Stimulated activated naive B cell treated with anti-CD40 and anti-IgM and Interleukin-4, amounts not matched to agents 10 μg/mL and 1 μg/mL and 100 μg/mL, for 72 hours (primary cell): ENCODE measurements around the gene CHDH.
A peak's percentile ranks its signal among the peaks of the same experiment; 100 is the strongest.

Source experiments
- ATAC-seq, 2 donors: fragments of 150-1000 bp; cut with Tn5 transposase; replicated peaks; 2 replicates each; pipeline ENCODE4 v1.10.0; 2021; ENCODE audit warnings: moderate library complexity in 1 of 2
- DNase-seq: peaks from one replicate; pipeline ENCODE4 v3.0.0; 2021
- H3K27ac Mint-ChIP-seq: one replicate; pipeline ENCODE4 v1.8.0; 2022; ENCODE audit warnings: mild to moderate bottlenecking, mixed read lengths
- H3K27me3 Mint-ChIP-seq, 2 donors: one replicate each; pipeline ENCODE4 v1.8.0; 2022; ENCODE audit warnings: mixed read lengths in 2 of 2
- H3K36me3 Mint-ChIP-seq, 2 donors: one replicate each; pipeline ENCODE4 v1.8.0; 2022; ENCODE audit warnings: mixed read lengths in 2 of 2, mild to moderate bottlenecking in 1 of 2
- H3K4me1 Mint-ChIP-seq, 2 donors: one replicate each; pipeline ENCODE4 v1.8.0; 2022; ENCODE audit warnings: mixed read lengths in 2 of 2, mild to moderate bottlenecking in 1 of 2
- H3K4me3 Mint-ChIP-seq, 2 donors: one replicate each; pipeline ENCODE4 v1.8.0; 2022; ENCODE audit warnings: mild to moderate bottlenecking in 2 of 2, mixed read lengths in 2 of 2, moderate library complexity in 1 of 2
- H3K9me3 Mint-ChIP-seq, 2 donors: one replicate each; pipeline ENCODE4 v1.8.0; 2022; ENCODE audit warnings: mixed read lengths in 2 of 2, mild to moderate bottlenecking in 1 of 2

CHDH gene

DNA sequence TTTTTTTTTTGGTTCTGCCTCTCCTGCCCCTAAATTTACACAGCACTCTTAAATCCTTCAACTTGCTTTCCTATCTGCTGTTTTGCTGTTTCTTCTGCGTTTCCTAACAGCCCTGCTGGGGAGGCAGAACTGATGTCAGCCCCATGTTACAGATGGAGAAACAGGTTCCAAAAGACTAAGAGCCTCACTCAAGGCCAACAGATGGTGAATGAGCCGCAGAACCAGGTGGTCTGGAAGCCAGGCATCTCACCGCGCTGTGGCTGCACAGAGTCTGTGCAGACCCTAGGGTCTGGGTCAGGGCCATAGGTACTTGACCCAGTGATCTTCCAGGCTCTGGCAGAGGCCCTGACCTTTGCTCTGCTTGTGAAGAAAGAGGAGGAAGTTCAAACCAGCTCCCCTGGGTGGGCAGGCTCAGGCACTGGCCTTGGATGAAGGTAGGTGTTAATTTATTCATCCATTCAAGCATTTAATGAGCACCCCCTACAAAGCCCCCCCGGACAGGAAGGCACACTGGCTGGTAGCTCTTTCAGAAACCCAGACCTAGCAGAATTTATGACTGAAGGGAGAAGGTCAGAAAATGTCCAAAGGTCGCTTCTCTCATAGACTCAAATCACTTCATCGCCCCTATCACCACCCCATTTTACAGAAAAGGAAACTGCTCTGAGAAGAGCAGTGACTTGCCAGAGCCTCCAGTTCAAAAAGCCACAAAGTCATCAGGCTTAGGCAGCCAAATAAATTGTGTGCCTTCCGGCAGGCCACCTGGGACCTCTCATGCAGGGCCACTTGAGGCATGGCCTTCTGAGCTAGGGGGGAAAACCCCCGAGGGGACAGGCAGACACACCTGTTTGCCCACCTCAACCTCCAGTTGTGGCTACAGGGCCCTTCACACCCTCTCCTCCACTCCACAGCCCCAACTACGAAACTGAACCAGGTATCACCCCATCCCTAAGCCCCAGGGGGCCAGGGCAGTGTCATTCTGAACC, 2.7 kb downstream of the CHDH start:
- Mint-ChIP-seq H3K36me3 (peaks cover 38 to 45% of the 10 kb centered on the region in 2 donors), H3K4me1 (peaks cover 36 to 60% of the 10 kb centered on the region in 2 donors), H3K4me3 (peak overlapping the region; percentile 61 to 88), H3K27ac (peak overlapping the region; percentile 74), H3K9me3 (no peaks in the 10 kb centered on the region), H3K27me3 (peaks cover 10 to 52% of the 10 kb centered on the region in 2 donors)
- ATAC-seq = peak; percentile 66 to 69
- DNase-seq = peak; percentile 65

DNA sequence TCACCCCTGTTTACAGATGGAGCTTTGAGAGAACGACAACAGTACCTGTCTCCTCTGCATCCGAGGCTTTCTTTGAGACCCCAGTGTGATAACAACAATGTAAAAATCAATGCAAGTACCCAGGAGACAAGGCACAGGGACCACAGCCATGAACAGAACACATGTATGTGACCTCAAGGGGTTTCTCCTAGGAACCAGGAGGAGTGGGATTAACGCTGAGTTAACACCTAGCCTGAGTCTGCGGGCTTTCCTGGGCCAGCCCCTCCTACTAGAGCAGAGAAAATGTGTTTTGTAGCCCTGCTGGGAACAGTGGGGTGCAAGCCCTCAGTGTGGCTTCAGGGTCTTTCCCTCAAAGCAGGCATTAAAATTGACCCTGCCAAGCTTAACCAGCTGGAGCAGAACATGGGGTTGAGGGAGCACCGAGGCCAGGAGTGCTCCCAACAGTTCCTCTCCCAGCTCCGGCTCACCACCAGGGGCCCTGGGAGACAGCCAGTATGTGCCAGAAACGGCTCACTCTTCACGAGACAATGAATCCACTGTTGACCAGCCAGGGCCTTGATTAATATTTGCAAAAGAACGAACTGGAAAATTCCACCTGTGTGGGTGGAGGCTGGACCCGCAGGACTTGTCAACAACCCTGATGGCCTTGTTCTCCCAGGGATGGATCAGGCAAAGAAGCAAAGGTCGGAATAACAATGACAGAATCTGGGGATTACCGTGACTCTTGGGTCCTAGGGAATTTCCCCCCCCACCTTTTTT, 3.6 kb downstream of the CHDH start:
- H3K4me1 Mint-ChIP-seq = peaks cover 33 to 55% of the 10 kb centered on the region in 2 donors
- peak overlapping the region; percentile 13 to 88 for H3K4me3 Mint-ChIP-seq
- DNase-seq (no peak), ATAC-seq (peak in 1 of 2 donors; percentile 1)
- H3K9me3 Mint-ChIP-seq = no peaks in the 10 kb centered on the region
- H3K27ac Mint-ChIP-seq = peak overlapping the region; percentile 74
- H3K36me3 Mint-ChIP-seq = peaks cover 39 to 48% of the 10 kb centered on the region in 2 donors
- H3K27me3 Mint-ChIP-seq = peaks cover 13 to 53% of the 10 kb centered on the region in 2 donors

DNA sequence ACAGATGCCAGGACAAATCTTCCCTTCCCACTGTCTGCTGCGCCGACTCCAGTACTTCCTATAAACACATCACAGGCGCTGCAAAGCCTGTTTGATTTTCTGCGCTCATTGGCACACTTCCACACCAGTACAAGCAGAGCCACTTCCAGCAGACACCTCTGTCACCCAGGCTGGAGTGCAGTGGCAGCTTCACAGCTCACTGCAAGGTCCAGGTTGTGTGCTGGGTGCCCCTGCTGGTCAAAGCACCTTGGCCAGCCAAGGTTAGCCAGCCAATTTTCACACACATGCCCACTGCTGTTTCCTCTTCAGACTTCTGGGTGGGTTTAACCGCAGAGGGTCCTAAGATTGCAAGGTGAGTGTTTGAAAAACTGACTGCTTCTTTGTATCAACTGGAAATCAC, 4.9 kb downstream of the CHDH start:
- Mint-ChIP-seq H3K27ac (peak overlapping the region; percentile 14), H3K9me3 (no peaks in the 10 kb centered on the region), H3K36me3 (peaks cover 39 to 51% of the 10 kb centered on the region in 2 donors), H3K4me3 (no peak overlapping the region), H3K4me1 (peaks cover 32 to 49% of the 10 kb centered on the region in 2 donors), H3K27me3 (peaks cover 13 to 41% of the 10 kb centered on the region in 2 donors)
- ATAC-seq (no peak), DNase-seq (no peak)

DNA sequence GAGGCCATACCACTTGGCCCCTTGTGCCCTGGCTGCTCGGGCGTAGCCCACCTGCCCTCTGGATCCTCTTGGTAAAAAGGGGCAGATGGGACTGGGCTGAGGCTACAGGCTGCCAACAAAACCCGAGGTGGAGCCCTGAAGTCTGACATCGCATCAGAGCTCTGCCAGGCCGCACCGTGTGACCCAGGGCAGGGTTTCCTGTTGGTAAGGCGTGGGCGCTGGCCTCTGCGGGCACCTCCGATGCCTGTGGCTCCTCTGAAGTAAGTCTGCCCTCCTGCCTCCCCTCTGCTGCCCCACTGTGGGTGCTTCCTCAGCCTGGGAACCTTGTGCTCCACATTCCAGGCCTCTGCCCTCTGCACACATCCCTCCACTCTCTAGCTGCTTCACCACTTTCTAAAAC, 8.9 kb downstream of the CHDH start:
- Mint-ChIP-seq H3K4me3 (no peak overlapping the region), H3K27ac (no peak overlapping the region), H3K4me1 (peaks cover 7 to 21% of the 10 kb centered on the region in 2 donors), H3K36me3 (peaks cover 42 to 55% of the 10 kb centered on the region in 2 donors), H3K27me3 (peaks cover 8 to 24% of the 10 kb centered on the region in 2 donors), H3K9me3 (no peaks in the 10 kb centered on the region)
- DNase-seq = no peak
- no peak for ATAC-seq

DNA sequence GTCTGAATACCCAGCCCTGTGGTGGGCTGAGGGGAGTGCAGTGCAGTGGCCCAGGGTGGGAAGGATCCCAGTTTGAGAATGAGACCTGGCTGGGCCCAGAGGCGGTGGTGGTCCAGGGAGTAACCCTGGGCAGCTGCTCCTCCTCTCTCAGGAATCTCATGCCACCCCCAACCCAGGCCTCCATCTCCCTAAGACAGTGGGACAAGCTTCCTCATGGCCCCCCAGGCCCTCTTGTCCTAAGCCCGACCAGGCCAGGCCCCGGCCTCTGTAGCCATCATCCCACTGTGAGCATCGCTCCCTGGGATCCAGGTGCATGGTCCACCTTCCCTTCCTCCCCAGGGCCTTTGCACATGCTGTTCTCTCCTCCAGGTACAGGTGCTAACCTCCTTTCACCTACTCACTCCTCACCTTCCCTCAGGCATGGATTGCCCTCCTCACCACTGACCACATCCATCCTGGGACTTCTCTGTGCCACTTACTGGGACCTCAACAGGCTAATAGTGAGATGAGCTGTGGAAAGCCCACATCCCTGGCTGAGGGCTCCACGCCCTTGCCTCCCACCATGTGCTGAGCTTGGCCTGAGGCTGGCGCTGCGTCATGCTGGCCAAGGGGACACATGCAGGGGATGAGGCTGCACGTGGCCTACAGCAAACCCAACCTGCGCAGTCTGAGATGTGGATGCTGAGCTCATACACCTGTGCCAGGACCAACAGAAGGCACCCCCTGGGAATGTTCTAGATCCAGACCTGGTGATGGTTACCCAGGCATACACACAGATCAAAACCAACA, 9.9 kb downstream of the CHDH start:
- Mint-ChIP-seq H3K9me3 (no peaks in the 10 kb centered on the region), H3K27me3 (peaks cover 8 to 24% of the 10 kb centered on the region in 2 donors), H3K4me1 (peaks cover 4 to 19% of the 10 kb centered on the region in 2 donors), H3K4me3 (no peak overlapping the region), H3K36me3 (peaks cover 43 to 52% of the 10 kb centered on the region in 2 donors), H3K27ac (no peak overlapping the region)
- DNase-seq (no peak), ATAC-seq (no peak)

DNA sequence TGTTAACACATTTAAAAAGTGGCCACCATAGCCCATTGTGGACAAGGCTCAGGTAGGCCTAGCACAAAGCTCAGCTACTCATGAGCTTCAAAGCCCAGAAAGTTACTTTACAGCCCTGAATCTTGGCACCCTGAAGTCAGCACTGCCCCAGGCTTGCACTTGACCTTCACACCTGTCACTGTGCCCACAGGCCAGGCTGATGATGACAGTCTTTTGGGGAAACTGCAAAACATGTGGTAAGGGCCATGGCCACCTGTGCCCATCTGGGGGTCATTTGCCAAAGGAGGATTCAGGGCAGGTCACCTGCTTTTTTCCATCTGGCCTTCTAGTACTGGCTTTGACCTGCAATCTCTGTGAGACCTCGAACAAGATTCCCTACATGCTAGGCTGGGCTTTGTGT, 11.0 kb downstream of the CHDH start:
- Mint-ChIP-seq H3K4me3 (no peak overlapping the region), H3K9me3 (no peaks in the 10 kb centered on the region), H3K27ac (no peak overlapping the region), H3K36me3 (peaks cover 38 to 49% of the 10 kb centered on the region in 2 donors), H3K4me1 (peaks cover 3 to 19% of the 10 kb centered on the region in 2 donors), H3K27me3 (peaks cover 8 to 24% of the 10 kb centered on the region in 2 donors)
- ATAC-seq (no peak), DNase-seq (no peak)

DNA sequence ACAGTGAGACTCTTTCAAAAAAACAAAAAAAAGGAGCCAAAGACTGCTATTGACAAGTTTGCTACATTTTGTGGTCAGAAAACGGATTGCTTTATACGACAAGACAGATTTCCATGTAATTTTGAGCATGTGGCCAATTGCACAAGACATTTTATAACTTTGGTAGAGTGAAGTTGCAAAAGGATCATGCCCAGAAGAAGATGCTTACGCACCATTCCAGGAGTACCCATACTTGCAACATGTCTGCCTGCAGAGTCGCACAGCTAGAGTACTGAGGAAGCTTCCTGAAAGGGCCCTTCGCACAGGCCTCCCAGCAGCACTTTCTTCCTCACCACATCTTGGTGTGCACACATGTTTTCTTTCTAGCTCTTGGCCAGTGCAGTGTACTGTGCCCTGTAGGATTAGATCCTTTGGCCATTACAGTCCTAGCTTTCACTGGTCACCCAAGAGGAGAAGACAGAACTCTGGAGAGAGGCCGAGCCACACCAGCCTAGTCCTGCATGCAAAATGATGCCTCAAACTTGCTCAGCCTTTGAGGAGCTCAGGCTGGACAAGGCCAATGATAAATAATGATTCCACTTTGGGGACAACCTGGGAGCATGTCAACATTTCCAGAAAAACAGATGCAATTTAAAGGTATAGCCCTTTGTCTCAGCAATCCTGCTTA, 11.7 kb downstream of the CHDH start:
- Mint-ChIP-seq H3K27ac (no peak overlapping the region), H3K36me3 (peaks cover 40 to 51% of the 10 kb centered on the region in 2 donors), H3K4me3 (no peak overlapping the region), H3K4me1 (peaks cover 3 to 15% of the 10 kb centered on the region in 2 donors), H3K9me3 (no peaks in the 10 kb centered on the region), H3K27me3 (peaks cover 4 to 18% of the 10 kb centered on the region in 2 donors)
- ATAC-seq = no peak
- DNase-seq = no peak

DNA sequence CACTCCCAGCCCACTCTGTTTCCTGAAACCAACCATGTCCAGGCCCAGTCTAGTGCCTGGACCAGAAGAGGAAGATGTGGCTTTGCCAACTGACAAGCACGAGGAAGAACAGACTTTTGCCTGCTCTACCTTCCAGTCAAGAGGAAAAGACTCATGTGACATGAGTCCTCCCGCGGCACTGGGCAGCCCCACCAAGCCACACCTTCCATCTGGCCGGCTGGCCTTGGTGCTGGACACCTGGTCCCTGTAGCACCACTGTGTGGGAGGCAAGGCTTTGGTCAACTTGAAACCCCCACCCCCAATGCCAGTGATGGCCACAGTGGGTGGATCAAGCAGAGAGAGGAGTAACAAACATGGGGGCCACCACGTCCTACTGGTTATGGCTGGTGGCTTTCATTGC, 12.5 kb downstream of the CHDH start:
- H3K9me3 Mint-ChIP-seq = no peaks in the 10 kb centered on the region
- peaks cover 3 to 6% of the 10 kb centered on the region in 2 donors for H3K4me1 Mint-ChIP-seq
- no peak for ATAC-seq
- H3K27me3 Mint-ChIP-seq = peaks cover 4 to 9% of the 10 kb centered on the region in 2 donors
- peaks cover 33 to 48% of the 10 kb centered on the region in 2 donors for H3K36me3 Mint-ChIP-seq
- no peak for DNase-seq
- no peak overlapping the region for H3K4me3 Mint-ChIP-seq
- no peak overlapping the region for H3K27ac Mint-ChIP-seq

DNA sequence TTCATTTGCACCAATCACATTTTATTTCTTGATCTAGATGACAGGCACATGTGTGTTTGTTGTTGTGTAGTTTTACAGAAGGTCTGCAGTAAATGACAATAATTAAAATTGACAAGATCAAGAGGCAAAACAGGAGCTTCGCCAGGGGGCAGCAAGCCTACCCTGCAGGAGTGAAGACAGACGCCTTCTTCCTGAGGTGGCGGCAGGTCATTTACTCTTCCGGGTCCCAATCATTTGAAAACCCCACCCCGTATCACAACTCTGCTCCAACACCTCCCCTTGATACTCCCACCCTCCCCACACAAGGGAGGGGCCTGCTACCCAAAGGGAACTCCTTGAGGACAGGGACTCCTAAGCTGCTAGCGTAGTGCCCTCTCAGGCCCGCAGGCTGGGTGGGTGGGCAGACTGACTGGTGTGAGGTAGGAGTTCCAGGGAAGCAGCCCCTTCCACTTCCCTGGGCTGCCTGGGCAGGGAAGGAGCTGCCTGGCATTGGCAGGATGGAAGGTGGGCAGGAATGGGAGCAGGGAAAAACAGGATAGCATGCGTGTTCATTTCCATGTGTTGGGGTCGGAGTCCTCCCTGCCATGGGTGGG, 13.1 kb downstream of the CHDH start:
- DNase-seq = no peak
- Mint-ChIP-seq H3K27ac (no peak overlapping the region), H3K27me3 (peaks cover 2 to 4% of the 10 kb centered on the region in 2 donors), H3K4me1 (peaks cover 3 to 5% of the 10 kb centered on the region in 2 donors), H3K36me3 (peaks cover 30 to 46% of the 10 kb centered on the region in 2 donors), H3K4me3 (no peak overlapping the region), H3K9me3 (no peaks in the 10 kb centered on the region)
- ATAC-seq = no peak

DNA sequence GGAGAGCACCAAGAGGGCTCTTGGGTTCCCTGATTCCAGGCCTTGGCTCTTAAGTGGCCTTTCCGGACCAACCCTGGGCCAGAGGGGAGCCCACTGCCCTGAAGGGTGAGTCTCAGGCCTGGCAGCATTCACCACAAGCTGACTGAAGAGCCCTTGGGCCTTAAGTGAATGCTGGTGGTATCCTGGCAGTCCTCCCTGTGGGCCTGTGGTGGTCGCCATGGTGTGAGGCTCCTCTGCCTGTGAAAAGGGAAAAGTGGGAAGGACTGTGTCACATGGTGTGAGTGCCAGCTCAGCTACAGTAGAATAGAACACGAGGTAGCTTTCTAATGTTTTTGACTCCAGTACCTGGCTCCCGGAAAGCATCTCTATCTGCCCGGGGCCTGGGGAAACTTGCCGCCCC, 15.3 kb downstream of the CHDH start:
- H3K36me3 Mint-ChIP-seq = peaks cover 27 to 51% of the 10 kb centered on the region in 2 donors
- H3K27ac Mint-ChIP-seq = no peak overlapping the region
- no peak overlapping the region for H3K4me3 Mint-ChIP-seq
- H3K9me3 Mint-ChIP-seq = no peaks in the 10 kb centered on the region
- no peak for DNase-seq
- H3K27me3 Mint-ChIP-seq = peaks cover 0 to 4% of the 10 kb centered on the region in 2 donors
- ATAC-seq = no peak
- H3K4me1 Mint-ChIP-seq = peaks cover 5 to 10% of the 10 kb centered on the region in 2 donors

DNA sequence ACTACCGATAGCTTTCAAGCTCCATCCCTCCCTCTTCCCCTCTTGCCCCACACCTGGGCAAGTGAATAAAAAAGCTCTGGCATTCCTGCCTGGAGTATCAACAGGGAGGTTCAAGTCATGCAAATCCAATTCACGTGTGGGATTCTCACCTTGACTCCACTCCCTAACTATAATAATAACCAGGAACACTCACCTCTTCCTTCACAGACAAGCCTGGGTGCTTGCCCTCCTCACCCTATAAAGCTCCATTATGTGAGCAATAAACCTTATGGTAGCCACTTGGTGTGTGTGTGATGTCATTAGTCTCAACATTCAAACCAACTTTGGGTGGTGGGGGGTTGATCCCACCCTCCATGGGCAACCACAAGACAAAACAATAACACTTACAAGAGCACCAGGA, 16.6 kb downstream of the CHDH start:
- DNase-seq = no peak
- H3K27ac Mint-ChIP-seq = no peak overlapping the region
- H3K36me3 Mint-ChIP-seq = peaks cover 30 to 58% of the 10 kb centered on the region in 2 donors
- H3K4me1 Mint-ChIP-seq = peaks cover 5 to 12% of the 10 kb centered on the region in 2 donors
- ATAC-seq = no peak
- no peak overlapping the region for H3K4me3 Mint-ChIP-seq
- peaks cover 0 to 16% of the 10 kb centered on the region in 2 donors for H3K27me3 Mint-ChIP-seq
- H3K9me3 Mint-ChIP-seq = no peaks in the 10 kb centered on the region

DNA sequence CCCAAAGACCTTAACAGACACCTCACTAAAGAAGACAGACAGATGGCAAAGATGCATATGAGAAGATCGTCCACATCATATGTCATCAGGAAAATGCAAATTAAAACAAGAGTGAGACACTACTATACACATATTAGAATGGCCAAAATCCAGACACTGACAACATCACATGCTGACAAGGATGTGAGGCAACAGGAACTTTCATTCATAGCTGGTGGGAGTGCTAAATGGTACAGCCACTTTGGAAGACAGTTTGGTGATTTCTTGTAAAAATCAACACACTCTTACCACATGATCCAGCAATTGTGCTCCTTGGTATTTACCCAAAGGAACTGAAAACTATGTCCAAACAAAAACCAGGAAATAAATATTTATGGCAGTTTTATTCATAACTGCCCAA, 17.6 kb downstream of the CHDH start:
- DNase-seq (no peak), ATAC-seq (no peak)
- peaks cover 5 to 12% of the 10 kb centered on the region in 2 donors for H3K4me1 Mint-ChIP-seq
- no peak overlapping the region for H3K4me3 Mint-ChIP-seq
- H3K27me3 Mint-ChIP-seq = peaks cover 0 to 23% of the 10 kb centered on the region in 2 donors
- H3K9me3 Mint-ChIP-seq = no peaks in the 10 kb centered on the region
- H3K27ac Mint-ChIP-seq = no peak overlapping the region
- H3K36me3 Mint-ChIP-seq = peaks cover 33 to 64% of the 10 kb centered on the region in 2 donors

DNA sequence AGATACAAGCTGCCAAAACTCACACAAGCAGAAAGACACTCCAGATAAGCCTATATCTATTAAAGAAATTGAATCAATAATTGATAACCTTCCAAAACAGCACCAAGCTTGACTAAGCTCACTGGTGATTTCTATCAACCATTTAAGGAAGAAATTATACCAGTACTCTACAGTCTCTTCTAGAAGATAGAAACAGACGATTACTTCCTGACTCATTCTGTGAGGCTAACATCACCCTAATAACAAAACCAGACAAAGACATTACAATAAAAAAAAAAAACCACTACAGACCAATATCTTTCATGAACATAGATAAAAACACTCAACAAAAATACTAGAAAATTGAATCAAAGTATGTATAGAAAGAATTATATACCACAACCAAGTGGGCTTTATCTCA, 20.2 kb downstream of the CHDH start:
- Mint-ChIP-seq H3K4me1 (peaks cover 8 to 9% of the 10 kb centered on the region in 2 donors), H3K36me3 (peaks cover 39 to 68% of the 10 kb centered on the region in 2 donors), H3K27me3 (peaks cover 0 to 23% of the 10 kb centered on the region in 2 donors), H3K9me3 (no peaks in the 10 kb centered on the region), H3K4me3 (no peak overlapping the region), H3K27ac (peak overlapping the region; percentile 70)
- no peak for ATAC-seq
- no peak for DNase-seq
